Glomerular visceral epithelial cell (primary cell): ENCODE measurements around the gene UGT1A1.

Experiments
- DNase-seq: peaks from one replicate; pipeline ENCODE4 v3.0.0-alpha.2; 2016; ENCODE audit errors: extremely low spot score

UGT1A1 gene

GRCh38 chr2:233817361-233817911, 57.4 kb downstream of the UGT1A1 start:
- DNase-seq: no peak

GRCh38 chr2:233817995-233818638, 58.0 kb downstream of the UGT1A1 start:
- DNase-seq: no peak

GRCh38 chr2:233818639-233819621, 58.9 kb downstream of the UGT1A1 start:
- DNase-seq: no peak

GRCh38 chr2:233819884-233820773, 60.1 kb downstream of the UGT1A1 start:
- DNase-seq: no peak

GRCh38 chr2:233820774-233821105, 60.7 kb downstream of the UGT1A1 start:
- DNase-seq: no peak

- DNase-seq: no peak
Measured at GRCh38 chr2:233821196-233821595, 61.1 kb downstream of the UGT1A1 start.

GRCh38 chr2:233821709-233822100, 61.6 kb downstream of the UGT1A1 start:
- no peak for DNase-seq

GRCh38 chr2:233822101-233822771, 62.2 kb downstream of the UGT1A1 start:
- no peak for DNase-seq
